ENCODE results near the gene KLK7.

The KLK7 gene

GRCh38 chr19:50933640-50934039 lies 50.1 kb downstream of the KLK7 start:
- no peak for TF ChIP-seq CTCF (conservative IDR thresholded peaks at IDR 0.05; ENCODE audit: low read length)
- H3K4me3 ChIP-seq (ENCODE audit: low read length) = no peak overlapping the region
- peak; percentile 34 for DNase-seq (ENCODE audit: low read depth)

- no peak for TF ChIP-seq CTCF (conservative IDR thresholded peaks at IDR 0.05; ENCODE audit: low read length)
- DNase-seq (ENCODE audit: low read depth) = no peak
- no peak overlapping the region for H3K4me3 ChIP-seq (ENCODE audit: low read length)
Measured at GRCh38 chr19:50932690-50933083, 51.0 kb downstream of the KLK7 start.

DNA sequence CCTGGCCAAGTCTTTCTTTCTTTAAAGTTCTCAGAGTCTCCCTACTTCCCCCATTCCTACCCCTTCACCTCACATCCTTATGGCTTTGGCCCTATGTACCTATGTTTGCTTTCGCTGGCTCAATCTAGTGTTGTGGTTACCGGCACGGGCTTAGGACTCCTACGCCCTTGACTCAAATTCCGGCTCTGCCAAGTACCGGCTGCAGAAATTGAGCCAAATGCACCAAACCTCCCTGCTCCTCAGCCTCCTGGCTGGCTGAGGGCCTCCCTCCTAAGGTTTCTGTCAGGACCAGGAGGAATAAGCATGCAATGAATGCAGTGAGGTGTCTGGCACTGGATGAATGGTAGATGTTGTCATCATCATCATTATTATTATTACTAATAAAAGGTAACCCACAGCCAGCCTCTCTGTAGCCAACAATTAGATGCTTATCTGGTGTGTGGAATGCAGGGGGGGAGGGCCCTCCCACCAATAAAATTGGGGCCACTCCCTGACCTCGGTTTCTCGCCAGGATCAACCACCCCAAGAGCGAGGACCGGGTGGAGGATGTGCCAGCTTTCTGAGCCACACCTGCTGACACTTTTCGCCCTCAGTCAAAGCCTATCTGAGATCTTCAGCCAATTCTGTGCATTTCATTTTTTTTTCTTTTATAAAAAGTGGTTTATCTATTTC lies 51.6 kb downstream of the KLK7 start:
- no peak overlapping the region for H3K4me3 ChIP-seq (ENCODE audit: low read length)
- no peak for DNase-seq (ENCODE audit: low read depth)
- no peak for TF ChIP-seq CTCF (conservative IDR thresholded peaks at IDR 0.05; ENCODE audit: low read length)

GRCh38 chr19:50931023-50931422 lies 52.7 kb downstream of the KLK7 start:
- no peak overlapping the region for H3K4me3 ChIP-seq (ENCODE audit: low read length)
- no peak for DNase-seq (ENCODE audit: low read depth)

GRCh38 chr19:50928831-50929230 lies 54.9 kb downstream of the KLK7 start:
- no peak overlapping the region for H3K4me3 ChIP-seq (ENCODE audit: low read length)
- DNase-seq (ENCODE audit: low read depth) = no peak
- no peak for TF ChIP-seq CTCF (conservative IDR thresholded peaks at IDR 0.05; ENCODE audit: low read length)

More at GRCh38 chr19:50931023-50931422, 52.7 kb downstream of the KLK7 start:
- no peak for TF ChIP-seq CTCF (conservative IDR thresholded peaks at IDR 0.05; ENCODE audit: low read length)

All from AG10803 (cell line).